GM19324 (cell line): Measurements from ENCODE around the gene MYO9A.
"Not testable (repeated sequence)": the region's sequence is repeated elsewhere in the genome, so short reads cannot be mapped to it uniquely, and the experiment has no call there.

ENCODE experiments used
- ATAC-seq: cut with Tn5 transposase; IDR thresholded peaks from one replicate; pipeline ENCODE4 v1.9.1; 2021; ENCODE audit warnings: mild to moderate bottlenecking, moderate library complexity; ENCODE audit not compliant: unreplicated experiment, low FRiP score

Gene MYO9A

GRCh38 chr15:72050700-72051099 lies 67.2 kb downstream of the MYO9A start:
- ATAC-seq: no peak

GRCh38 chr15:72047020-72047419 lies 70.9 kb downstream of the MYO9A start:
- no peak for ATAC-seq

- ATAC-seq: no peak
These were observed 73.0 kb downstream of the MYO9A start for GRCh38 chr15:72044956-72045355.

- ATAC-seq: no peak
These were observed 75.1 kb downstream of the MYO9A start for GRCh38 chr15:72042865-72043264.

- ATAC-seq: no peak
These were observed 75.9 kb downstream of the MYO9A start for GRCh38 chr15:72042054-72042453.

GRCh38 chr15:72037321-72037720 lies 80.6 kb downstream of the MYO9A start:
- no peak for ATAC-seq

- ATAC-seq: no peak
These were observed 82.9 kb downstream of the MYO9A start for GRCh38 chr15:72034859-72035650.

- ATAC-seq: no peak
These were observed 83.6 kb downstream of the MYO9A start for GRCh38 chr15:72034351-72034750.

GRCh38 chr15:72033711-72034110 lies 84.2 kb downstream of the MYO9A start:
- no peak for ATAC-seq

GRCh38 chr15:72033285-72033684 lies 84.7 kb downstream of the MYO9A start:
- no peak for ATAC-seq

- no peak for ATAC-seq
These were observed 96.3 kb downstream of the MYO9A start for GRCh38 chr15:72021604-72022003.

- no peak for ATAC-seq
These were observed 97.2 kb downstream of the MYO9A start for GRCh38 chr15:72020799-72021198.

GRCh38 chr15:72014555-72014954 lies 103.4 kb downstream of the MYO9A start:
- ATAC-seq: not testable (repeated sequence)

GRCh38 chr15:72013703-72014102 lies 104.2 kb downstream of the MYO9A start:
- ATAC-seq: no peak

GRCh38 chr15:72011302-72011942 lies 106.5 kb downstream of the MYO9A start:
- no peak for ATAC-seq

GRCh38 chr15:72009222-72009621 lies 108.7 kb downstream of the MYO9A start:
- no peak for ATAC-seq

- no peak for ATAC-seq
These were observed 111.6 kb downstream of the MYO9A start for GRCh38 chr15:72006382-72006781.

GRCh38 chr15:72005483-72005882 lies 112.5 kb downstream of the MYO9A start:
- ATAC-seq: no peak

GRCh38 chr15:71999807-72000206 lies 118.1 kb downstream of the MYO9A start:
- ATAC-seq: no peak

GRCh38 chr15:71998717-71999116 lies 119.2 kb downstream of the MYO9A start:
- not testable (repeated sequence) for ATAC-seq

- ATAC-seq: no peak
These were observed 120.3 kb downstream of the MYO9A start for GRCh38 chr15:71997691-71998090.

GRCh38 chr15:71975816-71976150 lies 142.2 kb downstream of the MYO9A start:
- no peak for ATAC-seq
